Measurements from ENCODE around the gene ANKDD1A. TPM values are rescaled to one million over a fixed set of nuclear protein-coding genes. Genes with fewer than 3 reads are reported as not detected.

ANKDD1A gene
- total RNA-seq, 1 donor from 2014 or later, result 3.0 TPM

GRCh38 chr15:64991536-64992135 is 79.9 kb downstream of the ANKDD1A start:
- DNase-seq (ENCODE audit: low read depth), result no peak
- no peak for TF ChIP-seq CTCF (conservative IDR thresholded peaks at IDR 0.05; ENCODE audit: low read depth, low read length)
- no peak overlapping the region for H3K4me3 ChIP-seq (ENCODE audit: low read depth, low read length)

GRCh38 chr15:64993290-64993689 is 81.6 kb downstream of the ANKDD1A start:
- TF ChIP-seq CTCF (conservative IDR thresholded peaks at IDR 0.05; ENCODE audit: low read depth, low read length), result no peak
- H3K4me3 ChIP-seq (ENCODE audit: low read depth, low read length), result no peak overlapping the region

GRCh38 chr15:64997066-64997465 is 85.4 kb downstream of the ANKDD1A start:
- no peak for TF ChIP-seq CTCF (conservative IDR thresholded peaks at IDR 0.05; ENCODE audit: low read depth, low read length)
- no peak overlapping the region for H3K4me3 ChIP-seq (ENCODE audit: low read depth, low read length)
- no peak for DNase-seq (ENCODE audit: low read depth)

More at GRCh38 chr15:64993290-64993689, 81.6 kb downstream of the ANKDD1A start:
- no peak for DNase-seq (ENCODE audit: low read depth)

- no peak for TF ChIP-seq CTCF (conservative IDR thresholded peaks at IDR 0.05; ENCODE audit: low read depth, low read length)
- no peak overlapping the region for H3K4me3 ChIP-seq (ENCODE audit: low read depth, low read length)
- no peak for DNase-seq (ENCODE audit: low read depth)
These were observed 86.2 kb downstream of the ANKDD1A start for GRCh38 chr15:64997745-64998375.

- H3K4me3 ChIP-seq (ENCODE audit: low read depth, low read length), result no peak overlapping the region
- no peak for TF ChIP-seq CTCF (conservative IDR thresholded peaks at IDR 0.05; ENCODE audit: low read depth, low read length)
- DNase-seq (ENCODE audit: low read depth), result no peak
These were observed 93.3 kb downstream of the ANKDD1A start for GRCh38 chr15:65004993-65005392.

- no peak overlapping the region for H3K4me3 ChIP-seq (ENCODE audit: low read depth, low read length)
- DNase-seq (ENCODE audit: low read depth), result no peak
- TF ChIP-seq CTCF (conservative IDR thresholded peaks at IDR 0.05; ENCODE audit: low read depth, low read length), result no peak
These were observed 95.2 kb downstream of the ANKDD1A start for GRCh38 chr15:65006876-65007275.

Other genes starting within 250 kb of the ANKDD1A start
- gene RBPMS2, start 136.3 kb upstream of the ANKDD1A start, total RNA-seq, result 0.36 and 0.58 TPM in 2 replicates
- 23.3 and 27.6 TPM in 2 replicates for gene PIF1, start 86.3 kb upstream of the ANKDD1A start, total RNA-seq
- gene PLEKHO2, start 70.0 kb upstream of the ANKDD1A start, total RNA-seq, result 3.9 and 6.4 TPM in 2 replicates
- 80.1 and 83.0 TPM in 2 replicates for gene SPG21, start 78.0 kb downstream of the ANKDD1A start, total RNA-seq
- gene MTFMT, start 117.7 kb downstream of the ANKDD1A start, total RNA-seq, result 22.1 and 27.1 TPM in 2 replicates
- gene SLC51B, start 133.5 kb downstream of the ANKDD1A start, total RNA-seq, result not detected in 2 replicates
- not detected in 2 replicates for gene RASL12, start 156.1 kb downstream of the ANKDD1A start, total RNA-seq
- not detected in 2 replicates for gene KBTBD13, start 164.8 kb downstream of the ANKDD1A start, total RNA-seq
- gene UBAP1L, start 203.3 kb downstream of the ANKDD1A start, total RNA-seq, result 0.07 and 0.23 TPM in 2 replicates
- gene PDCD7, start 221.9 kb downstream of the ANKDD1A start, total RNA-seq, result 24.6 and 26.3 TPM in 2 replicates

All from epithelial cell of proximal tubule (primary cell).